OCI-LY1 (cell line): ENCODE results near the gene SH3RF3.

Experiments used
- H2AFZ ChIP-seq: fragments of 200-600 bp; sonication (generic), shearing (Covaris generic); 2 replicates; pipeline ENCODE4 v1.6.0; 2014; ENCODE audit warnings: antibody characterized with exemption, mild to moderate bottlenecking, low read length
- H3F3A ChIP-seq: fragments of 200-600 bp; sonication (generic), shearing (Covaris generic); 2 replicates; pipeline ENCODE4 v1.6.0; 2014; ENCODE audit warnings: mild to moderate bottlenecking, antibody characterized with exemption, low read length, moderate library complexity; ENCODE audit not compliant: insufficient read depth
- H3K27ac ChIP-seq: fragments of 200-600 bp; sonication (generic); 2 replicates; pipeline ENCODE4 v1.5.1; 2014; ENCODE audit warnings: low read length, mixed run types, mild to moderate bottlenecking, low read depth; ENCODE audit not compliant: poor library complexity, severe bottlenecking
- H3K27me3 ChIP-seq: fragments of 200-600 bp; sonication (generic); 2 replicates; pipeline ENCODE4 v1.6.0; 2014; ENCODE audit warnings: antibody characterized with exemption, mild to moderate bottlenecking, low read length, moderate library complexity; ENCODE audit not compliant: insufficient read depth
- H3K36me3 ChIP-seq: fragments of 200-600 bp; sonication (generic); 2 replicates; pipeline ENCODE4 v1.6.1; 2014; ENCODE audit warnings: mild to moderate bottlenecking, antibody characterized with exemption, low read length, moderate library complexity, mixed read lengths; ENCODE audit not compliant: insufficient read depth
- H3K4me1 ChIP-seq: fragments of 200-600 bp; sonication (generic); 2 replicates; pipeline ENCODE4 v1.5.1; 2014; ENCODE audit warnings: mild to moderate bottlenecking, low read length, moderate library complexity; ENCODE audit not compliant: insufficient read depth, severe bottlenecking
- H3K4me2 ChIP-seq: fragments of 200-600 bp; sonication (generic), shearing (Covaris generic); 2 replicates; pipeline ENCODE4 v1.6.1; 2014; ENCODE audit warnings: low read length
- H3K4me3 ChIP-seq: fragments of 200-600 bp; sonication (generic); 2 replicates; pipeline ENCODE4 v1.5.1; 2014; ENCODE audit warnings: low read length, low read depth, mild to moderate bottlenecking, mixed read lengths; ENCODE audit not compliant: poor library complexity, severe bottlenecking
- H3K79me2 ChIP-seq: fragments of 200-600 bp; shearing (Covaris generic); 2 replicates; pipeline ENCODE4 v1.6.1; 2016; ENCODE audit warnings: mixed run types, low read length, mixed read lengths; ENCODE audit not compliant: insufficient read depth
- H3K9ac ChIP-seq: fragments of 200-600 bp; sonication (generic), shearing (Covaris generic); 2 replicates; pipeline ENCODE4 v1.6.1; 2014; ENCODE audit warnings: mild to moderate bottlenecking, low read length, mixed read lengths
- H3K9me2 ChIP-seq: fragments of 200-600 bp; sonication (generic), shearing (Covaris generic); 2 replicates; pipeline ENCODE4 v1.6.1; 2014; ENCODE audit warnings: low read depth, mild to moderate bottlenecking, low read length, mixed read lengths
- H3K9me3 ChIP-seq: fragments of 200-600 bp; shearing (Covaris generic); 2 replicates; pipeline ENCODE4 v1.6.1; 2014; ENCODE audit warnings: low read length, mixed read lengths
- H4K20me1 ChIP-seq: fragments of 200-600 bp; sonication (generic), shearing (Covaris generic); 2 replicates; pipeline ENCODE4 v1.6.0; 2016; ENCODE audit warnings: mild to moderate bottlenecking, low read length; ENCODE audit not compliant: insufficient read depth
- CTCF ChIP-seq: fragments of 200-600 bp; sonication (generic), shearing (Covaris generic); IDR thresholded peaks from 2 replicates; pipeline ENCODE4 v1.5.1; 2017; ENCODE audit warnings: mild to moderate bottlenecking, antibody characterized with exemption, low read length, moderate library complexity, mixed read lengths
- EZH2 ChIP-seq: fragments of 200-600 bp; sonication (generic), shearing (Covaris generic); IDR thresholded peaks from 2 replicates; pipeline ENCODE4 v1.8.0; 2017; ENCODE audit warnings: borderline replicate concordance, mixed run types, mild to moderate bottlenecking, antibody characterized with exemption, low read length, moderate library complexity, mixed read lengths

Gene SH3RF3

GRCh38 chr2:109325570-109325969 lies 196.6 kb downstream of the SH3RF3 start:
- no peaks in the 10 kb centered on the region for H3F3A ChIP-seq
- no peak for TF ChIP-seq EZH2
- TF ChIP-seq CTCF, result no peak
- H3K27me3 ChIP-seq, result no peaks in the 10 kb centered on the region
- no peak overlapping the region for H3K4me2 ChIP-seq
- H3K27ac ChIP-seq, result no peak overlapping the region
- no peaks in the 10 kb centered on the region for H3K79me2 ChIP-seq
- H3K4me3 ChIP-seq, result no peak overlapping the region
- H4K20me1 ChIP-seq, result no peaks in the 10 kb centered on the region
- no peaks in the 10 kb centered on the region for H3K4me1 ChIP-seq
- no peaks in the 10 kb centered on the region for H3K9me3 ChIP-seq
- H2AFZ ChIP-seq, result no peak overlapping the region
- H3K9me2 ChIP-seq, result no peaks in the 10 kb centered on the region
- no peaks in the 10 kb centered on the region for H3K36me3 ChIP-seq
- no peak overlapping the region for H3K9ac ChIP-seq

- no peaks in the 10 kb centered on the region for H3K27me3 ChIP-seq
- H3K9me3 ChIP-seq, result no peaks in the 10 kb centered on the region
- H3K79me2 ChIP-seq, result no peaks in the 10 kb centered on the region
- H3K9ac ChIP-seq, result no peak overlapping the region
- no peaks in the 10 kb centered on the region for H4K20me1 ChIP-seq
- H3K9me2 ChIP-seq, result no peaks in the 10 kb centered on the region
- no peak overlapping the region for H3K27ac ChIP-seq
- H3K4me2 ChIP-seq, result no peak overlapping the region
- no peaks in the 10 kb centered on the region for H3K36me3 ChIP-seq
- no peaks in the 10 kb centered on the region for H3F3A ChIP-seq
- H3K4me1 ChIP-seq, result no peaks in the 10 kb centered on the region
- TF ChIP-seq EZH2 (no peak), CTCF (no peak)
- no peak overlapping the region for H3K4me3 ChIP-seq
- no peak overlapping the region for H2AFZ ChIP-seq
Measured at GRCh38 chr2:109326306-109326705, 197.3 kb downstream of the SH3RF3 start.

GRCh38 chr2:109330056-109330455 lies 201.1 kb downstream of the SH3RF3 start:
- Histone ChIP-seq H3K9me2 (no peaks in the 10 kb centered on the region), H3K36me3 (no peaks in the 10 kb centered on the region), H3F3A (no peaks in the 10 kb centered on the region), H3K27me3 (no peaks in the 10 kb centered on the region), H3K9ac (no peak overlapping the region), H3K27ac (no peak overlapping the region), H3K4me2 (no peak overlapping the region), H3K4me1 (no peaks in the 10 kb centered on the region), H3K79me2 (no peaks in the 10 kb centered on the region), H3K4me3 (no peak overlapping the region), H4K20me1 (no peaks in the 10 kb centered on the region), H3K9me3 (no peaks in the 10 kb centered on the region), H2AFZ (no peak overlapping the region)
- TF ChIP-seq CTCF (no peak), EZH2 (no peak)
